ENCODE measurements around the gene EPG5. TPM values are rescaled to one million over a fixed set of nuclear protein-coding genes. Genes with fewer than 3 reads are reported as not detected.
"Not testable (repeated sequence)": the region's sequence is repeated elsewhere in the genome, so short reads cannot be mapped to it uniquely, and the experiment has no call there.

Gene EPG5
- total and polyA plus RNA-seq, 9 of the 15 experiments (the other 6 are each of a cell fraction or from before 2014, with no cell fraction given) = 1.3 to 10.7 (median 5.2) TPM

GRCh38 chr18:45820106-45820745 is 146.9 kb downstream of the EPG5 start:
- Histone ChIP-seq H3K9ac (ENCODE audit: insufficient read depth in 1 of 2, low read depth in 2 of 2, low read length in 2 of 2) (no peak overlapping the region), H3K79me2 (ENCODE audit: control insufficient read depth, insufficient read depth, low read length) (no peaks in the 10 kb centered on the region), H3K4me1 (replicated peaks in 1 of 2; ENCODE audit: control insufficient read depth in 2 of 2, insufficient read depth in 2 of 2, low read length in 2 of 2) (no peaks in the 10 kb centered on the region), H3K4me3 (no peak overlapping the region), H3K27me3 (ENCODE audit: control insufficient read depth in 2 of 2, insufficient read depth in 2 of 2, low read length in 2 of 2) (peaks cover 0 to 9% of the 10 kb centered on the region in 2 experiments; a peak in 2 of 5 replicates), H3K4me2 (ENCODE audit: insufficient read depth, low read length) (no peak overlapping the region), H3K9me3 (replicated peaks; ENCODE audit: control insufficient read depth, insufficient read depth, low read depth, low read length) (no peaks in the 10 kb centered on the region), H2AFZ (ENCODE audit: low read depth, low read length) (no peak overlapping the region), H3K9me1 (ENCODE audit: control insufficient read depth, insufficient read depth, low read length) (no peaks in the 10 kb centered on the region), H4K20me1 (replicated peaks; ENCODE audit: control insufficient read depth, insufficient read depth, low read length) (no peaks in the 10 kb centered on the region), H3K27ac (ENCODE audit: extremely low read depth, low read depth, low read length) (no peak overlapping the region), H3K36me3 (ENCODE audit: control insufficient read depth, insufficient read depth, low read length) (no peaks in the 10 kb centered on the region)
- in situ Hi-C loops (cut with MboI) (no loop called here), intact Hi-C loops (cut with micrococcal nuclease) (no loop called here)
- TF ChIP-seq SRSF1 (IDR thresholded peaks at IDR 0.05; ENCODE audit: low read depth, low read length) = no peak
- no peak for TF ChIP-seq ZNF140 (CRISPR knock-in tag; IDR thresholded peaks at IDR 0.05)
- no peak for TF ChIP-seq SNAPC5 (CRISPR knock-in tag; IDR thresholded peaks at IDR 0.05)
- TF ChIP-seq ZFP30 (CRISPR knock-in tag; IDR thresholded peaks at IDR 0.05; ENCODE audit: borderline replicate concordance) = no peak
- no peak for TF ChIP-seq CSDE1 (IDR thresholded peaks at IDR 0.05)
- TF ChIP-seq STAG1 (CRISPR knock-in tag; IDR thresholded peaks at IDR 0.05; ENCODE audit: borderline replicate concordance) = no peak
- TF ChIP-seq POLR2H (tag; IDR thresholded peaks at IDR 0.05; ENCODE audit: low read depth) = no peak
- TF ChIP-seq MAX (CRISPR knock-in tag; IDR thresholded peaks at IDR 0.05) = no peak
- TF ChIP-seq HOXB6 (CRISPR knock-in tag; IDR thresholded peaks at IDR 0.05; ENCODE audit: borderline replicate concordance) = no peak
- TF ChIP-seq CBFA2T3 (IDR thresholded peaks at IDR 0.05) = no peak
- TF ChIP-seq MAZ (CRISPR knock-in tag; conservative IDR thresholded peaks at IDR 0.05 in 1 of 2, IDR thresholded peaks at IDR 0.05 in 1 of 2) = no peak
- no peak for TF ChIP-seq HDAC2 (IDR thresholded peaks at IDR 0.05)
- TF ChIP-seq EP400 (IDR thresholded peaks at IDR 0.05) = no peak
- no peak for TF ChIP-seq ZNF124 (CRISPR knock-in tag; IDR thresholded peaks at IDR 0.05)
- TF ChIP-seq RBM15 (IDR thresholded peaks at IDR 0.05; ENCODE audit: insufficient read depth, low read length) = no peak
- no peak for TF ChIP-seq FIP1L1 (IDR thresholded peaks at IDR 0.05; ENCODE audit: low read depth, low read length, poor library complexity, severe bottlenecking)
- TF ChIP-seq HLTF (IDR thresholded peaks at IDR 0.05) = no peak
- TF ChIP-seq PHB (CRISPR knock-in tag; IDR thresholded peaks at IDR 0.05) = no peak
- FAIRE-seq (no peak), ATAC-seq (no peak), DNase-seq (ENCODE audit: extremely low read depth in 1 of 4, low spot score in 3 of 4) (no peak)
- BruUV-seq (replicated peaks) = no TSS peak
- CTCF ChIA-PET (ENCODE audit: low intra/inter-chr PET ratio) = no interaction called here
- POLR2A ChIA-PET = no interaction called here
- 0% methylated on average over 3 of the region's 3 CpGs for WGBS (ENCODE audit: insufficient coverage, low coverage, missing lambda C conversion rate)

GRCh38 chr18:45818765-45819164 is 148.4 kb downstream of the EPG5 start:
- POLR2A ChIA-PET; H3K27me3 ChIP-seq (ENCODE audit: control insufficient read depth in 2 of 2, insufficient read depth in 2 of 2, low read length in 2 of 2); H3K36me3 ChIP-seq (ENCODE audit: control insufficient read depth, insufficient read depth, low read length); BruUV-seq (replicated peaks); H3K9me1 ChIP-seq (ENCODE audit: control insufficient read depth, insufficient read depth, low read length); H3K4me2 ChIP-seq (ENCODE audit: insufficient read depth, low read length); H3K79me2 ChIP-seq (ENCODE audit: control insufficient read depth, insufficient read depth, low read length); CTCF ChIA-PET (ENCODE audit: low intra/inter-chr PET ratio); H3K4me1 ChIP-seq (replicated peaks in 1 of 2; ENCODE audit: control insufficient read depth in 2 of 2, insufficient read depth in 2 of 2, low read length in 2 of 2); H2AFZ ChIP-seq (ENCODE audit: low read depth, low read length); ATAC-seq; DNase-seq (ENCODE audit: extremely low read depth in 1 of 4, low spot score in 3 of 4); H3K9me3 ChIP-seq (replicated peaks; ENCODE audit: control insufficient read depth, insufficient read depth, low read depth, low read length); intact Hi-C loops (cut with micrococcal nuclease); H3K9ac ChIP-seq (ENCODE audit: insufficient read depth in 1 of 2, low read depth in 2 of 2, low read length in 2 of 2); H4K20me1 ChIP-seq (replicated peaks; ENCODE audit: control insufficient read depth, insufficient read depth, low read length); H3K4me3 ChIP-seq; H3K27ac ChIP-seq (ENCODE audit: extremely low read depth, low read depth, low read length); in situ Hi-C loops (cut with MboI); FAIRE-seq: not testable (repeated sequence)
- 0% methylated on average over 4 of the region's 8 CpGs for WGBS (ENCODE audit: insufficient coverage, low coverage, missing lambda C conversion rate)
